ENCODE results near the gene ZNF20.

The ZNF20 gene

GRCh38 chr19:12162513-12162881 is 22.3 kb upstream of the ZNF20 start:
- in situ Hi-C loops (cut with HindIII; ENCODE audit: low sequenced_read_pairs) = no loop called here
- no peak for DNase-seq (ENCODE audit: low read depth)
- TF ChIP-seq, protein P1, sequence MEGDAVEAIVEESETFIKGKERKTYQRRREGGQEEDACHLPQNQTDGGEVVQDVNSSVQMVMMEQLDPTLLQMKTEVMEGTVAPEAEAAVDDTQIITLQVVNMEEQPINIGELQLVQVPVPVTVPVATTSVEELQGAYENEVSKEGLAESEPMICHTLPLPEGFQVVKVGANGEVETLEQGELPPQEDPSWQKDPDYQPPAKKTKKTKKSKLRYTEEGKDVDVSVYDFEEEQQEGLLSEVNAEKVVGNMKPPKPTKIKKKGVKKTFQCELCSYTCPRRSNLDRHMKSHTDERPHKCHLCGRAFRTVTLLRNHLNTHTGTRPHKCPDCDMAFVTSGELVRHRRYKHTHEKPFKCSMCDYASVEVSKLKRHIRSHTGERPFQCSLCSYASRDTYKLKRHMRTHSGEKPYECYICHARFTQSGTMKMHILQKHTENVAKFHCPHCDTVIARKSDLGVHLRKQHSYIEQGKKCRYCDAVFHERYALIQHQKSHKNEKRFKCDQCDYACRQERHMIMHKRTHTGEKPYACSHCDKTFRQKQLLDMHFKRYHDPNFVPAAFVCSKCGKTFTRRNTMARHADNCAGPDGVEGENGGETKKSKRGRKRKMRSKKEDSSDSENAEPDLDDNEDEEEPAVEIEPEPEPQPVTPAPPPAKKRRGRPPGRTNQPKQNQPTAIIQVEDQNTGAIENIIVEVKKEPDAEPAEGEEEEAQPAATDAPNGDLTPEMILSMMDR (IDR thresholded peaks at IDR 0.05; ENCODE audit: low read depth, low read length, missing control alignments) = no peak
- peak overlapping the region; percentile 91 for H3K4me3 ChIP-seq (ENCODE audit: low read depth, low read length)

DNA sequence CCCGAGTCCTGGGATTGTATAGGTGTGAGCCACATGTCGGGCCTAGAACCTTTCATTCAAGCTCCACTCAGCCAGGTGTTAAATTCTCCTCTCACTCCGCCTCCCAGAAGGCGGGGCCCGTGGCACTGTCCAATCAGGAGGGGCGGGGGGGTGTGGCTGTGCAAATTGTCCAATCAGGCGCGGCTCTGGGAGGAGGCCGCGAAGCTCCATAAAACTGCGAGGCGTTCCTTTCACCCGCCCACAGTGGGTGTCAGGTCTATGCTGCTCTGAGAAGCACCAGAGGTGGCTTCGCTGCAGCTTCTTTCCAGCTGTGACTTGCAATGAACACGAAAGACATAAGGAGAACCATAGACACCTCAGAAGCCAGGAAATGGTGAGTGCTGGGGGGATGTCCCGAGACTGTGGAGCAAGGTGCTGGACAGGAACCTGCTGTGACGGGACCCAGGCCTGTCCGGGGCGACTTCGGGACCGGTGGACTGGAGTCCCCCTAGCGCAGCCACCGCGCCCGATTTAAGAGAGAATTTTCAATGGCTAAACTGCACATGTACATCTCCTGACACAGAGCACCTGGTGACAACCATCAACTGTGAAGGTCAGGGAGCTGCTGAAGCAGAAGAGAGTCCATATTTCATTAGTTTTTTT is 19.7 kb upstream of the ZNF20 start:
- TF ChIP-seq, protein P1 (IDR thresholded peaks at IDR 0.05; ENCODE audit: low read depth, low read length, missing control alignments) = no peak
- no peak for DNase-seq (ENCODE audit: low read depth)
- H3K4me3 ChIP-seq (ENCODE audit: low read depth, low read length) = no peak overlapping the region
- in situ Hi-C loops (cut with HindIII; ENCODE audit: low sequenced_read_pairs) = no loop called here

DNA sequence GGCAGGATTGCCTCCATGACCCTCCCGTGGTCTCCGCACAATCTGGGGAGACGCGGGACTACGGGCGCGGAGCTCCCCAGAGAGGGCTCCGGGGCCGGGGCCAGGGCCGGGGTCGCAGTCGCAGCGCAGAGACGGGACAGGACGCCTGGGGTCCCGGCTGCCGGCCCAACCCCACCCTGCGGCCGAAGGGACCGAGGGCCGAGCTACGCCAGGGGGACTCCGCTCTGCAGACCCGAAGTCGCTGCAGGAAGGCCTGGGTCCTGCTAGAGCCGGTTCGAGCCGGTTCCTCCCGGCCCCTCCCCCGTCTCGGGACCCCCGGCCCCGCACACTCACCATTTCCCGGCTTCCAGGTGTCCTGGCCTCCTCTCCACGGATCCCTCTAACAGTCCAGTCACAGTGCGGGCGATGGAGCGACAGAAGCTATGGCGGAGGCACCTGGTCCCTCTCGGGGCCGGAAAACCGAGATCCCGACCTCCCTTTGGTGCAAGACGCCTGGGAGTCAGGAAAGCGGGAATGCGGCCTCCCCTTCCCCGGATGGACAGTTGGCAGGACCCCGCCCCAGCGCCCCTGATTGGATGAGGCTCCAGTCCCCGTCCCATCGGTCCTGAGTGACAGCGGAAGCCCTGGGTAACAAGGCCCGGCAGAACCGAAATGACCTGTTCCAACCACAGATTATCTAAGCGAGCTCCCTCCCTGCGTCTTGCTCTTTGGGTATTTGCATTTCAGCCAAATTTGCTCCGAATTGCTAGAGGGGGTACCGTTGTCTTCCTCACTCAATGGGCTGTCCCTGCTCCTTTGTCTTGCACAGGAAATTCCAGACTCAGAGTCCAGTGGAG is 16.3 kb upstream of the ZNF20 start, which contains the start of gene ZNF625:
Gene ZNF625, minus strand, starts transcription at position 512 of the 836 bp plus-strand sequence. Its CDS starts 176 bp downstream, at position 336.
- peak; percentile 58 for DNase-seq (ENCODE audit: low read depth)
- H3K4me3 ChIP-seq (ENCODE audit: low read depth, low read length) = peak within 1 kb of the TSS; percentile 91
- in situ Hi-C loops (cut with HindIII; ENCODE audit: low sequenced_read_pairs) = no loop called here
- TF ChIP-seq, protein P1 (IDR thresholded peaks at IDR 0.05; ENCODE audit: low read depth, low read length, missing control alignments) = no peak

DNA sequence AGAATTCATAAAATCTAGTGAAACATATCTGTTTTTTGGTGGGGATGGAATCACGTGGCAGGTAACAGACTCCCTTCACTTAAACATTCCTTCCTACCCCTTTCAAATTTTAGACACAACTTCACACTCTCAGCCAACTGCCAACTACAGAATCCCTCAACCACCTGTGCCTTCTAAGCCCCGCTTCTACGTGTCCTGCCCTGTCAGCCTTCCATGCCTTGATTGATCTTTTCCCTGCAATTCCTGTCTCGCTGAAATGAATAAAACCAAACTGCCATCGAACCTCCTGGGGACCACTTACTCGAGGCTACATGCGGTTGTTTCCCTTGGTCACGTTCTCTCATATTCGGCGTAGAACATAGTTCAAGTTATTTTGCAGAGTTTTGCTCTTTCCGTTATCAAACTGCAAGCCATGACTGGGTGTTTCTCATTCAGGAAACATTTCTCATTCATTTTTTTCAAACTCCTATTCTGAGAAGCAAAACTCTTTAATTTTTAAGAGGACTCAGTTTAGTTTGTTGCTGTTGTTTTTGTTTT is 15.2 kb upstream of the ZNF20 start:
- DNase-seq (ENCODE audit: low read depth) = no peak
- H3K4me3 ChIP-seq (ENCODE audit: low read depth, low read length) = peak overlapping the region; percentile 91
- in situ Hi-C loops (cut with HindIII; ENCODE audit: low sequenced_read_pairs) = no loop called here
- TF ChIP-seq, protein P1 (IDR thresholded peaks at IDR 0.05; ENCODE audit: low read depth, low read length, missing control alignments) = no peak

GRCh38 chr19:12145348-12145747 is 5.2 kb upstream of the ZNF20 start:
- TF ChIP-seq, protein P1 (IDR thresholded peaks at IDR 0.05; ENCODE audit: low read depth, low read length, missing control alignments) = no peak
- no peak for DNase-seq (ENCODE audit: low read depth)
- in situ Hi-C loops (cut with HindIII; ENCODE audit: low sequenced_read_pairs) = no loop called here
- no peak overlapping the region for H3K4me3 ChIP-seq (ENCODE audit: low read depth, low read length)

DNA sequence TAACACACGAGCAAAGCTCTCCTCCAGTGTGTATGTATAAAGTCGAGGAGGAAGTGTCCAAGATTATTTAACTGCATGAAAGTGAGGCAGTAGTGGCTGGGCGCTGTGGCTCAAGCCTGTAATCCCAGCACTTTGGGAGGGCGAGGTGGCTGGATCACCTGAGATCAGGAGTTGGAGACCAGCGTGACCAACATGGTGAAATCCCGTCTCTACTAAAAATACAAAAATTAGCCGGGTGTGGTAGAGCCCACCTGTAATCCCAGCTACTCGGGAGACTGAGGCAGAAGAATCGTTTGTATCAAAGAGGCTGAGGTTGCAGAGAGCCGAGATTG is 1.2 kb upstream of the ZNF20 start:
- in situ Hi-C loops (cut with HindIII; ENCODE audit: low sequenced_read_pairs) = no loop called here
- DNase-seq (ENCODE audit: low read depth) = no peak
- TF ChIP-seq, protein P1 (IDR thresholded peaks at IDR 0.05; ENCODE audit: low read depth, low read length, missing control alignments) = no peak
- no peak overlapping the region for H3K4me3 ChIP-seq (ENCODE audit: low read depth, low read length)
